ENCODE measurements around the gene LEUTX.

DNA sequence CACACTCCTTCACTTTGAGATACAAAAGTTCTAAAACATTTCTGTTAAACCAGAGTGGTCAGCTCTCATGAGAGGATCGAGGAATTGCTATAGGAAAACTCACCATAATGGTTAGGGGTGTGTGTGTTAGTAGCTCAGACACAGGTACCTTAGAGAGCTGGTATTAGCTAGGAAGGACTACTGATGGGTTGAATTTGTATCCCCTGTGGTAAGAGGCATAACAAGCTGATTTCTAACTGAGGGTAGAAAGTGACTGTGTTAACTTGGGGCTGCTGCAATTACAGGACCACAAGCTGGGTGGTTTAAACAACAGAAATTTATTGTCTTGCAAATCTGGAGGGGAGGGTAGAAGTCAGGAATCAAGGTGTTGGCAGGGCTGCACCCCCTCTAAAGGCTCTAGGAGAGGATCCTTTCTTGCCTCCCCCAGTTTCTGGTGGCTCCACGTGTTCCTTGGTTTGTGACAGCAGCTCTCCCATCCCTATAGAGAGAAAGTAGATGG is 17.4 kb downstream of the LEUTX start:
- TF ChIP-seq, protein P1, sequence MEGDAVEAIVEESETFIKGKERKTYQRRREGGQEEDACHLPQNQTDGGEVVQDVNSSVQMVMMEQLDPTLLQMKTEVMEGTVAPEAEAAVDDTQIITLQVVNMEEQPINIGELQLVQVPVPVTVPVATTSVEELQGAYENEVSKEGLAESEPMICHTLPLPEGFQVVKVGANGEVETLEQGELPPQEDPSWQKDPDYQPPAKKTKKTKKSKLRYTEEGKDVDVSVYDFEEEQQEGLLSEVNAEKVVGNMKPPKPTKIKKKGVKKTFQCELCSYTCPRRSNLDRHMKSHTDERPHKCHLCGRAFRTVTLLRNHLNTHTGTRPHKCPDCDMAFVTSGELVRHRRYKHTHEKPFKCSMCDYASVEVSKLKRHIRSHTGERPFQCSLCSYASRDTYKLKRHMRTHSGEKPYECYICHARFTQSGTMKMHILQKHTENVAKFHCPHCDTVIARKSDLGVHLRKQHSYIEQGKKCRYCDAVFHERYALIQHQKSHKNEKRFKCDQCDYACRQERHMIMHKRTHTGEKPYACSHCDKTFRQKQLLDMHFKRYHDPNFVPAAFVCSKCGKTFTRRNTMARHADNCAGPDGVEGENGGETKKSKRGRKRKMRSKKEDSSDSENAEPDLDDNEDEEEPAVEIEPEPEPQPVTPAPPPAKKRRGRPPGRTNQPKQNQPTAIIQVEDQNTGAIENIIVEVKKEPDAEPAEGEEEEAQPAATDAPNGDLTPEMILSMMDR (IDR thresholded peaks at IDR 0.05), result no peak
- no peak for TF ChIP-seq EZH2 (IDR thresholded peaks at IDR 0.05)
- no peak for TF ChIP-seq EZH2phosphoT487 (IDR thresholded peaks at IDR 0.05)

All from neural progenitor cell (in vitro differentiated cells).